Kasumi-1 (cell line): Measurements from ENCODE around the gene CPTP.

ENCODE experiments used
- DNase-seq, 2 experiments: peaks; one replicate each; lab custom pipeline; 2025; lab: John Stamatoyannopoulos, UW

Gene CPTP

DNA sequence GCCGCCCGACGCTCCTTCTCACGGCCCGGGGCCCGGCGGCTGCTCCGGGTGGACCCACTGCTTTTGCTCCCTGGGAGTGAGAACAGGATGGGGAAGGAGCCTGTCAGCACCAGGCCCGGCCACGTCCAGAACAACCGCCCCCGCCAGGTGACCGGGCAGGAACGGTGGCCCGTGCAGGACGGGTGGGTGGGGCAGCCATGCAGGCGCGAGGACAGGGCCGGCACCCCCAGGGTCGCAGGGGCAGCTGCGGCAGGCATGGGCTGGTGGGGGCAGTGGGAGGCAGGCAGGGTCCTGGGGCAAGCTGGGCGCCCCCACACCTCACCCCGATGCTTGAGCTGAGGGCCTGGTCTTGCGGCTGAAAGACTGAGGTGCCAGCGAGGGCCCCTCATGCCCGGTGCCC, 11.8 kb downstream of the CPTP start:
- DNase-seq = no peak

DNA sequence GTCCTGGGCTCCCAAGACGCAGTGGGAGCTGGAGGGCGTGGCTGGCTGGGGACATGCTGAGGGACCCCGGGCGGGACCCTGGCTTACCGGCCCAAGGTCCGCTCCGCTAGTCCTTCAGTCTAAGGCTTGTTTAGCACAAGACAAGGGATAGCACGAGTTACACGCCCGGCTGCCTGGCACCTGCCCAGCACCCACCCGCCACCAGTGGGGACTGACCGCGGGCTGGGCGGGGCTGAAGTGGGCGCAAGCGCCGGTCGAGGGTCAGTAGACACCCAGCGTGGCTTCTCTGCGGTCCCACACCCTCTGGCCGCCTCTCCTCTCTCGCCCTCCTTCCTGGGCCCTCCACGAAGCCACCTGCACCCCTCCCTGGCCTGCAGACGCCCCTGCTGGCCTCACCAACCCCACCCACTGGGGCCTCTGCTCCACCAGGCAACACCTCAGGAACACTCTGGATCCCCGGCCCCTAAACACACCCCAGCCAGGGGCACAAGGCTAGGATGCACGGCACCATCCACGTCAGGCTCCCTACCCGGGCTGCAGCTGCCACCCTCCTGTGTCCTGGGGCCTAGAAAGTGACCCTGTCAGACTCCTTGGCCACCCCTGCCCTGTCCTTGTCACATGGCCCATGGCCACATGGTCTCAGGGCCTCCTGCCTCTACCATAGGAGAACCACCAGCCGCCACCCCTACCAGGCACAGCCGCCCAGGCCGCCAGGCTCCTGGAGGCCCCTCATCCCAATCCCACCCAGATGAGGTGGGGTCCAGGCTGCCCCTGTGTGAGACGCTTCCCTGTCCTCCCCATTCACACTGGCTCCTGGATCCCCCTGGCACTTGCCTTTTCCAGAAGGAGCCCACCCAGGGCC, 12.6 kb downstream of the CPTP start:
- no peak for DNase-seq

DNA sequence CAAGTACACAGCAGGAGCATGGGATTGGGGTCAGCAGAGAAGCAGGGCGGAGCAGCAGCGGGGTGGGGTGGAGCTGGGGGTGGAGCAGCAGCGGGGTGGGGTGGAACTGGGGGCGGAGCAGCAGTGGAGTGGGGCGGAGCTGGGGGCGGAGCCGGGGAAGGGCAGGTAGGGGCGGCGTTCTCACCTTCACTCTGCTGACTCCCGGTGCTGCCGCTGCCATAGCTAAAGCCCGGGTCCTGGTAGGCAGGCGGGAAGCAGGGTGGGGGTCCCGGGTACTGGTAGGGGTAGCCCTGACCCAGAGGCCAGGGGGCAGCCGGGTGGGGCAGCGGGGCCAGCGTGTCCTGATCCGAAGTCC, 13.2 kb downstream of the CPTP start:
- DNase-seq = no peak

DNA sequence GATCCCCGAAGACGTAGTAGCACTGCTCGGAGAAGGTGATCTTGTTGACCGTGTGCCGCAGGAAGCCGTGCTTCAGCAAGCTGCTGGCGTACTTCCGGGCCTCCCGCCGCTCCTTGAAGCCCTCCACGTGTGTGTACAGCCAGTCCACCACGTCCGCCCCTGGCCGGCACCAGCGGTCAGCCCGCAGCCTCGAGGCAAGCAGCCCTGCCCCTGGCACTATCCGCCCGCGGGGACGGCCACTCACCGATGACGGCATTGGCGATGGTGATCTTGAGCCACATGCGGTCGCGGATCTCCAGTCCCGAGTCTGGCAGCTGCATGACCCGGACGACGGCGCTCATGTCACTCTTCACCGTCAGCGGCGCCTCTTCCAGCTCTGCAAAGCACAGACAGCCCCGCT, 13.7 kb downstream of the CPTP start:
- DNase-seq = no peak

DNA sequence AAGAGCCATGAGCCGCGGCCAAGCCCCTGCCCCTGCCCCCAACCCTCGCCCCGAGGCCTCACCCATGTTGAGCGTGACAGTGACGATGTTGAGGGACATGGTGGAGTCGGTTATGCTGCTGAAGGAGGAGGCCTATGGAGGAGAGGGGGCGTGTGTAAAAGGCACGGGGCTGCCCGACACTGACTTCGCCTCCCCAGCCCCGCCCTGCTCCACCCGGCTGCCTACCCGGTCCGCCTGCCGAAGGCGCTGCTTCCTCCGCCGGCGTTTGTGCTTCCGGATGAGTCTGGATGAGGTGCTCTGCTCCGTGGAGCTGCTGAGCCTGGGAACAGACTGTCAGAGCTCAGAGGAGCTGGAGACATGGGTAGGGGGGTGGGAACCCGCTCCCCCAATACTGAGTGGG, 15.6 kb downstream of the CPTP start:
- no peak for DNase-seq

DNA sequence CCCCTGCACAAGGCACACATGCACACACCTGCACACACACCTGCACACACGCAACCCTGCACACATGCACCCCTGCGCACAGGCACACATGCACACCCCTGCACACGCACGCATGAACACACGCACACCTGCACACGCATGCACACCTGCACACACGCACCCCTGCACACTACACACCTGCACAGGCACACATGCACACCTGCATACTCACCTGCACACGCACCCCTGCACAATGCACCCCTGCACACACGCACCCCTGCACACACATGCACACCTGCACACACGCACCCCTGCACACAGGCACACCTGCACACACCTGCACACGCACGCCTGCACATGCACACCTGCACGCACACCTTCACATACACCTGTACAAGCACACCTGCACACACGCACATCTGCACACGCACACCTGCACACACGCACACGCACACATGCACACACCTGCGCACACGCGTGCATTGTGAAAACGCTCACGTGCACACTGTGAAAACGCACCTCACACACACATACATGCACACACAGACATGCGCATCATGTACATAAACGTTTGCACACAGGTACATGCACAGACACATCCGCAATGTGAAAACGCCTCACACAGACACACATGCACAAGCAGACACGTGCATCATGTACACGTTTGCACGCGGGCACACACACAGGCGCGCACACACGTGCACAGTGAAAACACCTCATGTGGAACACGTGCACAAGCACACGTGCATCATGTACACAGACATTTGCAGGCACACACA, 16.4 kb downstream of the CPTP start:
- no peak for DNase-seq

DNA sequence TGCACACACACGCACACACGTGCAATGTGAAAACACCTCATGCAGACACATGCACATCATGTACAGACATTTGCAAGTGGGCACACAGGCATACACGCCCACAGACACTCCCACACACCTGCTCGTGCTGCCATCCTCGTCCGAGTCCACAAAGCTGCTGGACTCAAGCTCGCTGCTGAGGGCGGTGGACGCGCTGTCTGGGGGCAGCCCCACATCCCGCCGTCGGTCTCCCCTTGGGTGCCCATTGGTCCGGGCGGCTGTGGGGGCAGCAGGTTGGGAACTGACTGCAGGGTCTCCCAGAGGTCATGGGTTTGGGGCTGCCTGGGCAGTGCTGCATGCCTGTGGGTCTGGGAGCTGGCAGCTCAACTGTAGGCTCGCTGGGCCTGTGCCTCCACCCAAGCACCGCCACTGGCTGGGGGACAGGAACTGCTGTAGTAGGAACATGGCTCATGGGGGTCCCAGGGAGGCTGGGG, 17.0 kb downstream of the CPTP start:
- no peak for DNase-seq

DNA sequence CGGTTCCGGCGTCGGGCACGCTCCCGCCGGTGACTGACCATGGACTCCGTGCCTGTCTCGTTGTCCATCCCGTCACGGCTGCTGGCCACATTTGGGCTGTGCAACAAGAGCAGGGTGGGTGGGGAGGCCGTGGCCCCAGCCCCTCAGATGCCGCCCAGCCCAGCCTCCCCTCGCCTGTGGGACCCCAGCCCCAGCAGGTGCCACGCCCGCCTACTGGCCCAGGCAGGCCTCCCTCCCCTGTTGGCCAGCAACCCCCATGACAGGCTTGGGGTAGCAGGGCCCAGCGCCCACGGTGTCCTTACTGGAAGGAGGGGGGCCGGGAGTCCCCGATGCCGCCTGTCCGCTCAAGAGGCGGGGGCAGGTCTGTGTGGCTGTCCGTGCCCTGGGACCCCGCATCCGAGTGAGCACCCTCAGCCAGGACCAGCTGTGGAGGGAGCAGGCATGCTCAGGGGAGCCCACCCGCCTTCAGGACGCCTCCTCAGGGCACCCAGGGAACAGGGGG, 17.5 kb downstream of the CPTP start:
- no peak for DNase-seq

DNA sequence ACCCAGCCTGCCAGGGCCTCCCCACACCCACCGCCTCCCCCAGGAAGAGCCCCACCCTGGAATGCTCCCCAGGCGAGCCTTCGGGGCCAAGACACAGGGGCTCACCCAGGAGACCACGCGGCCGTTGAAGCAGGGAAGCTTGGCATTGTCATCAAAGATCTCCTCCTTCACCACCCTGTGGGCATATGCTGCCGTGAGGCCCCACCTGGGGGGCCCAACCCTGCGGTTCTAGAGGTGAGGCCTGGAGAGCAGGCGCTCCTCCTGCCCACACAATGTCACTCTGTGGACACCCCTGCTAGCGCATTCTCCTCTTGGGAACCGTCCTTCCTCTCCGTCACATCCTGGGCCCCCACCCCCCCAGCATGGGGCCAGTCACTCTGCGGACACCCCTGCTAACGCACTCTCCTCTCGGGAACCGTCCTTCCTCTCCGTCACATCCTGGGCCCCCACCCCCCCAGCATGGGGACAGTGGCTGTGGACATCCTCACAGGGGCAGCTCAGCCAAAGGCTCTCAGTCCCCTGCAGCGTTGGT, 18.0 kb downstream of the CPTP start:
- DNase-seq = no peak

DNA sequence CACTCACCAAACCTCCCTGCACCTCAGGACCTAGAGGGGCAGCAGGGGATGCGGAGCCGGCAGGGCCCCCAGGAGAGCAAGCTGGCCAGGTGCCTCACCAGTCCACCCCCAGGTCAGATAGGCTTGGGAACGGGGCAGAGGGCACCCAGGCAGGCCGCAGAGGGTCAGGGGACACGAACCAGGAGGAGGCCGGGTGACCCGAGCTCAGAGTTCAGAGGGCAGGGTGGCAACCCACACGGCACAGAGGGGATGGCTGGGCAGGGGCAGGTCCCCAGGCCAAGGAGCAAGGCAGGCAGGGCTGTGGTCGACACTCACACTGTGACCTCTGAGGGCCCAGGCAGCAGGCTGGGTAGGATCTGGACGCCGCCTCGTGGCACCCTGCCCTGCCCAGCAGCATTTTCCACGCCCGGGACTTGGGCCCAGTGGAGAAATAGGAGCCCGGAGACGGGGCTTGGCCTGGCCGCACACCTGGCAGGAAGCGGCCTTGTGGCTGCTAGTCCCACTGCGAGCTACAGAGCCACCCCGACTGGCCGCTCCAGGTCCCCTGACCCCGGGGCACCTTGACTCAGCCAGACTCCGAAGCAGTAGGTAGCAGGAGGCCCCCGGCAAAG, 19.3 kb downstream of the CPTP start:
- DNase-seq = no peak

DNA sequence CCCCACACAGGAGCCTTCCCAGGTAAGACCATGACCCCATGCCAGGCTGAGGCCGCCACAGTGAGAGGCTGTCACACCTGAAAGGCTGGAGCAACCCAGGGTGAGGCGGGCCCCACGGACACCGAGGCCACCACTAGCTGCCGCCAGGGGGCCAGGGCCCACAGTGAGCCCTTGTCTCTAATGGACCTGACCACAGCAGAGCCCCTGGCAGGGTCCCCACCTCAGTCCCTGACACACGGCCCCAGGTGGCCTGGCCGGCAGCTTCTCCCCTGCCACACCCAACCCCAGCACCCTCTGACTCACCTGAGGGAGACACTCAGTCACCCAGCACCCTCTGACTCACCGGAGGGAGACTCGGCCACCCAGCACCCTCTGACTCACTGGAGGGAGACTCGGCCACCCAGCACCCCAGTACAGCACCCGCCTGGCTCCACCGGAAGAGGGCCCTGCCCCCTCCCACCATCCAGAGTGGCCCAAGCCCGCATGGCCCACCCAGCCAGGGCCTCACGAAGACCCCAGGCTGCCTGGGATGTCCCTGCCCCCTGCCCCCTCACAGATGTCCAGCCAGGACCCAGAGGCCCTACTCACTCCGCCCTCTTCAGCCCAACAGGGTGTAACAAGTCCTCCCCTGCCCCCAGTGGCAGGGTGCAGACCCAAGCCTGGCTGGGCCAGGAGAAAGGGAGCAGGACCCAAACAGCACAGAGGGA, 20.2 kb downstream of the CPTP start:
- no peak for DNase-seq

DNA sequence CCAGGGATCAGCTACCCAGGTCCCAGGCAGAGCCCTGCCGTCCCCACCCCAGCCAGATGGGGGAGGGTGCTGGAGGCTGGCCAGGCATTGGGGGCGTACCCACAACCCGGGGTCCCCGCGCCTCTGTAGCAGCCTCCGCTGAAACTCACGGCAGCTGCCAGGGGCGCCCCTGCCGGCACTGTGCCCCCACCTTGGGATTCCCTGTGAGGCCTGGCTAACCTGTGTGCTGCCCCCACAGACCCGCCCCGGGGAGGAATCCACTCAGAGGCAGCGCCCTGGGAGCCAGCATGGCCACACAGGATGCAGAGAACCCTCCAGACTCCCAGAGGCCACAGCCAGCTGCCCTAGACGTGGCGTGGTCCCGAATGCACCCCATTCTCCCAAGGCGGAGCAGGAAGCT, 20.8 kb downstream of the CPTP start:
- no peak for DNase-seq

DNA sequence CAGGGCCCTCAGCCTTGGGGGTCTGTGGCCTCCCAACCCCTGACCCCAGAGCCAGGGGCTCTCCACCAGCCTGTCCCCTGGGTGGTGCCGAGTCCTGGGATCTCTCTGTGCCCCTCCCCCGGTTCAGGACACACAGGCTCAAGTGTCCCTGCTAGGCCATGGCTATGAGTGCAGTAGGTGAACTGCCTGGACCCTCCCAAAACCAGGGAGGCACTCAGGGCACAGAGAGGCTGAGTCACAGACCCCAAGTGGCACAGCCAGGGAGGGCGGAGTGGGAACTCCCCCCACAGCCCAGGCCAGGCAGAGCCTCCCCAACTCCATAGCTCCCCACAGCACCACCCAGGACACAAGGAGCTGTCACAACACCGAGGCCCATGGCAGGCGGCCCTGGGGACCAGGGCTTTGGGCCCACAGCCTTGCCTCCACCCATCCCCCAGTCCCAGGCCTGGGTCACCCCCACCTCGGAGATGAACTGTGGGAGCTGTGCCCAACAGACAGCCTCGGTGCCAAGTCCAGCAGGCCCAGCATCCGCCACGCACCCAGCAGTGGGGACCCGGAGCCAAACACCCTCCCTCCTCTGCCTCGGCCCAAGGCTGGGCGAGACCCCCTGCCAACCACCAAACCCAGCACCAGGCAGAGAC, 21.4 kb downstream of the CPTP start:
- no peak for DNase-seq

DNA sequence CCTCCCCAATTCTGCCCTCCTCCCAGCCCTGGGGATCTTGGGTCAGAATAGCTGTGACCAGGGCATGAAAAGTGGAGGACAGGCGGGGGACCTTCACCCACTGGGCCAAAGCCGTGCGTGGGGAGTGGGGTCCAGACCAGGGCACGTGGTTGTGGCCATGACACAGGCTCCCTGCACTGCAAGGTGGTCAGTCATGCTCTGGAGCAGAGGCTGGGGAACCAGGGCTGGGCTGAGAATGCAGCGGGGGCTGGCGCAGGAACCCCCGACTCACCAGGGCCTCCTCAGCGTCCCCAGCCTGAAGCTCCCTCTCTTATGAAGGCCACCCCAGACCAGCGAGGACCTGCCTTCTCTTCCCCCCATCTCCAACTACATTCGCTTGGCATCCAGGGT, 21.9 kb downstream of the CPTP start:
- no peak for DNase-seq

DNA sequence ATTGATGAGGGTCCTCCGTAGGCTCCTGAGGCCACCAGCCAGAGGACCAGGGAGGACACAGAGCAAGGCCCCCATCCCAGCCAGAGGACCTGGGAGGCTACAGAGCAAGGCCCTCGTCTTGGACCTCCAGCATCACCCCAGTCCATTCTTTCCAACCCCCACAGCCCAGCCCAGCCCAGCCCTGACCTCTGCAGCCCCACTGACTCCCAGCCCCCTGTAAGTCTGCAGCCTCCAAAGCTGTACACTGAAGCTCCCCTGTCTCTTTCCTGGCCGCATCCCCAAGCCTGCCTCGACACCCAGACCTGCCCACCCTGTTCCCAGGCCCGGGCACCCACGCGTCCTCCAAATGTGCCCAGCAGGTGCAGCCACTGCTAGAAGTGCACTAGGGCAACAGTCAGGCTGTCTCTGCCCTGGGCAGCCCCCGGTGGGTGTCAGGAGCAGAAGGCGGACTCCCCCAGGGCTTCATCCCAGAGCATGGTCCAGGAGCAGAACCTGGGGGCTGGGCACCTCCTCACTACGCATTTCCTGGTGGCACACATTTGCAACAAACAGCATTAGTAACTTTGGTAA, 22.5 kb downstream of the CPTP start:
- DNase-seq = no peak

DNA sequence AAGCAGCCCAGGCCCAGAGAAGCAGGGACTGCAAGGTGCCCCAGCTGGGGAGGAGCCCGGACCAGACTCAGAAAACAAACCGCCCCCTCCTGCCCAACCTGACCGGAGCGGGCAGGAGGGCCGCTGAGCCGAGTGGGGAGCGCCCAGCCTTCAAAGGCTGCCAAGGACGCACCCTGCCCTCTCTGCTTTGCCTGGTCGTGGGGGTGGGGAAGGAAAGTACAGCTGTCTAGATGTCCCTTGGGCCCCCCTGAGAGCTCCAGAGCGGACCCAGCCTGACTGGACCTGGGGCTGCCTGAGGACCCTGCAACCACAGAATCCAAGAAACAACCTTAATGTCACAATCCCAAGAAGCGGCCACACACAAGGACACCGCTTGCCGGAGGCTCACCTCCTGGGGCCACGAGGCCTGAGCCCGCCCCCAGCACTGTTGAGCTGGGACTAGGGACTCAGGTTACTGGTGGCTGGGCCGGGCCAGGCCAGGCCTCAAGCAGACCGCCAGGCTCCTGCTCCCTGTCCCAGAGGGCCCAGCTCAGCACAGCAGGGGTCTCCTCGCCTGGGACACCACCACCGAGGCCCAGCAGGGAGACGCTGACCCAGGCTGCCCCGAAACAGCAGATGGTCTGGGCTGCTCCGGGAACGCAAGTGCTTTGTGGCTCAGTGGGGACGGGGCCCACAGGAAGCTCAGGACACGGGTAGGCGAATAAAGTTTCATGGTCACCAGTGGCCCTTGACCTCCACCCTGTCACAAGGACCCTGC, 23.2 kb downstream of the CPTP start:
- DNase-seq = no peak

DNA sequence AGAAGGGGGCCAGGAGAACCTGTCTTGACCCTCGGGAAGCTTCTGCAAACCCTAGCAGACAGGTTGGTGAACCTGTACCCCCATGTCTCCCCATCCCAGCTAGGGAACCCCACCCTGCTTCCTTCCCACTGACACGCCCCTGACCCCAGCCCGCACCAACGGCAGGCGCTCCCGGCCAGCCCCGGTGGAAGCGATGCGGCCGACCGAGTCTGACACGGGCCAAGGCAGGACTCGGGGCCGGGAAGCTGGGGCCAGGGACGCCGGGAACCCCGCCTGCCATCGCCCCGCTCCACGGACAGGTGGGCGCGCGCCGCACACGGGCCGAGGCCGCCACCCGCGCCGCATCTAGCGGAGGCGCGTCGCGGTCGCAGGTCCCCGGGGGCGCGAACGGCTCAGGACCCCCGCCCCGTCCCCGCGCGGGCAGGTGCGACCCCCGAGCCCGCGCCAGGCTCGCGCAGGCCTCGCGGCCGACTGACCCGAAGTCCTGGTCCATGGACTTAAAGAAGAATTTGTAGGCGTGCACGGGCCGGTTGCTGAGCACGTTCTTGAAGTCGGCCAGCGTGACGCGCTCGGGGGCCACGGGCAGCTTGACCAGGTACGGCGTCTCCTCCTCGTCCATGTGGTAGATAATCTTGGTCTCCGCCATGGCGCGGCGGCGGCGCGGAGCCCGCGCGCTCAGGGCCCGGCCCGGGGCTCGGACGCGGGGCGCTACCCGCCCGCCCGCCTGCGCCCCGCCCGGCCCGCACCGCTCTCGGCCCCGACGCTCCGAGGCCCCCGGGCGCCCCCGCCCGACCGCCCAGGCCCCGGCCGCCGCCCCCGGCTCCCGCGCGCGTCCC, 24.0 kb downstream of the CPTP start:
- DNase-seq = no peak

DNA sequence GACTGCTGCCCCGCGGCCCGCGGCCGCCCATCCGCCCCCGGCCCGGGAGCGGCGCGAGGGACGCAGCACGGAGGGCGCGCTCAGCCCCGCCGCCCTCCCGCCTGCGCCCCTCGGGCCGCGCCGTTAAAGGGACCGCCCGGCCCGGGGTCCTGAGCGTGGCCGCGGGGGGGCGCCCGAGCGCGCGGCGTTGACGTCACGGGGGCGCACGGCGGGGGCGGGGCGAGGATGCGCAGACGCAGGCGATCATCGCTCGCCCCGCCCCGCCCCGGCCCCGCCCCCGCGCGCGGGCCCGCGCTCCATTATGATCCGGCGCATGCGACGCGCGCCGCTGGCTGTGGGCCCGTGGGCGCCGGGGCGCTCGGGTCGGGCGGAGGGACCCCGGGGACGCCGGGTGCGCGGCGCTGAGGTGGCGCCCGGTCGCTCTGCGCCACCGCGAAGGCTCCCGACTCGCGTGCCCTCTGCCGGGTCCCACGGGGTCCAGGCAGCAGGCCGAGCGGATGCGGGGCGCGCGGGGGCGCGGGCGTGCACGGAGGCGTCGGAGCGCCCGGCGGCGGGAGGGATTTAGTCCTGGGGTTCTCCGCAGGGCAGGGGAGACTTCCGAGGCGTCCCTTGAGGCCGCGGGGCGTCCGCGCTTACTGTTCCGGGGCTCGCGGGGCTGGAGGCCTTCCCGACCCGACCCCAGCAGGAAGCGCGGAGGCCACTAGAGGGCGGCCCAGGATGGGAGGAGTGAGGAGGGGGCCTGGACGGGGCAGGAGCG, 24.8 kb downstream of the CPTP start, which contains the start of gene DVL1:
DVL1 (minus strand) TSS at position 163 of the 757 bp plus-strand sequence. CDS start 353 bp downstream, outside the sequence.
- DNase-seq = peak; percentile 22 to 46
